WTC11 (cell line): ENCODE measurements around the gene ZSWIM6. TPM values are rescaled to one million over a fixed set of nuclear protein-coding genes. Genes with fewer than 3 reads are reported as not detected.

Experiments
- ATAC-seq: fragments of 200-7000 bp; cut with Tn5 transposase; 2 replicates; pipeline ENCODE4 v1.10.0; 2021; ENCODE audit warnings: mild to moderate bottlenecking, moderate library complexity
- CTCF ChIA-PET: fragments of 300-600 bp; sonication (Branson Sonifier 250); formaldehyde crosslinking; loops from one replicate; lab custom pipeline; 2021; ENCODE audit warnings: antibody characterized with exemption; lab: Charles Lee
- POLR2A ChIA-PET: fragments of 350-600 bp; sonication (Branson Sonifier 250); formaldehyde crosslinking; loops from one replicate; lab custom pipeline; 2021; ENCODE audit warnings: antibody characterized with exemption; lab: Charles Lee
- DNase-seq: peaks from one replicate; pipeline ENCODE4 v3.0.0; 2021; ENCODE audit warnings: low spot score
- H3K27ac Mint-ChIP-seq: 2 replicates; pipeline ENCODE4 v1.8.0; 2021; ENCODE audit warnings: mixed read lengths
- H3K27me3 Mint-ChIP-seq: 2 replicates; pipeline ENCODE4 v1.8.0; 2021; ENCODE audit warnings: low read depth, mild to moderate bottlenecking, moderate library complexity, mixed read lengths
- H3K36me3 Mint-ChIP-seq: 2 replicates; pipeline ENCODE4 v1.8.0; 2021; ENCODE audit warnings: mixed read lengths
- H3K4me1 Mint-ChIP-seq: 2 replicates; pipeline ENCODE4 v1.8.0; 2022; ENCODE audit warnings: mixed read lengths
- H3K4me3 Mint-ChIP-seq: 2 replicates; pipeline ENCODE4 v1.8.0; 2021; ENCODE audit warnings: mild to moderate bottlenecking, moderate library complexity, mixed read lengths
- H3K9me3 Mint-ChIP-seq: 2 replicates; pipeline ENCODE4 v1.8.0; 2021; ENCODE audit warnings: mixed read lengths
- AFF4 ChIP-seq: sonication (generic); formaldehyde crosslinking; IDR thresholded peaks from 2 replicates; pipeline ENCODE4 v1.8.1; 2023; ENCODE audit warnings: mild to moderate bottlenecking, missing genetic modification reagents, borderline replicate concordance
- CDX4 ChIP-seq: fragments of 250-450 bp; sonication (Bioruptor Pico); IDR thresholded peaks from 2 replicates; pipeline ENCODE4 v1.9.0; 2021; ENCODE audit warnings: moderate library complexity, mild to moderate bottlenecking, inconsistent platforms, borderline replicate concordance
- E2F1 ChIP-seq: sonication (generic); formaldehyde crosslinking; IDR thresholded peaks from 2 replicates; pipeline ENCODE4 v1.8.0; 2022; ENCODE audit warnings: mild to moderate bottlenecking, missing genetic modification reagents
- ESRRA ChIP-seq: sonication (generic); formaldehyde crosslinking; IDR thresholded peaks from 2 replicates; pipeline ENCODE4 v1.8.1; 2022; ENCODE audit warnings: mild to moderate bottlenecking, missing genetic modification reagents, borderline replicate concordance
- JUN ChIP-seq: sonication (generic); formaldehyde crosslinking; IDR thresholded peaks from 2 replicates; pipeline ENCODE4 v1.8.0; 2023; ENCODE audit warnings: mild to moderate bottlenecking, missing genetic modification reagents
- KAT7 ChIP-seq: sonication (generic); formaldehyde crosslinking; IDR thresholded peaks from 2 replicates; pipeline ENCODE4 v1.8.1; 2023; ENCODE audit warnings: missing genetic modification reagents, mild to moderate bottlenecking, borderline replicate concordance
- PRRX2 ChIP-seq: fragments of 250-450 bp; sonication (Bioruptor Pico); IDR thresholded peaks from 2 replicates; pipeline ENCODE4 v1.8.0; 2021; ENCODE audit warnings: mild to moderate bottlenecking
- RELA ChIP-seq: sonication (generic); formaldehyde crosslinking; IDR thresholded peaks from 2 replicates; pipeline ENCODE4 v1.8.1; 2022; ENCODE audit warnings: missing genetic modification reagents, mild to moderate bottlenecking, borderline replicate concordance
- ZNF138 ChIP-seq: sonication (generic); formaldehyde crosslinking; conservative IDR thresholded peaks from 2 replicates; pipeline ENCODE4 v1.8.1; 2022; ENCODE audit warnings: mild to moderate bottlenecking, moderate library complexity, missing genetic modification reagents
- ZNF219 ChIP-seq: sonication (generic); formaldehyde crosslinking; IDR thresholded peaks from 2 replicates; pipeline ENCODE4 v1.8.0; 2023; ENCODE audit warnings: missing genetic modification reagents, mild to moderate bottlenecking, borderline replicate concordance
- ZNF263 ChIP-seq: sonication (generic); formaldehyde crosslinking; IDR thresholded peaks from 2 replicates; pipeline ENCODE4 v1.8.1; 2022; ENCODE audit warnings: low read depth, mild to moderate bottlenecking, moderate library complexity, missing genetic modification reagents
- ZNF423 ChIP-seq: fragments of 250-450 bp; sonication (Bioruptor Pico); IDR thresholded peaks from 2 replicates; pipeline ENCODE4 v2.1.2; 2022; ENCODE audit warnings: mild to moderate bottlenecking, moderate library complexity
- ZNF532 ChIP-seq: fragments of 250-450 bp; sonication (Bioruptor Pico); IDR thresholded peaks from 2 replicates; pipeline ENCODE4 v1.9.0; 2021; ENCODE audit warnings: mild to moderate bottlenecking, borderline replicate concordance
- total RNA-seq: library from RNA; stranded (reverse); gene quantifications from 3 replicates; pipeline ENCODE4 v1.2.3, GENCODE V29; 2021
- TF ChIP-seq, protein P1 (sequence below): sonication (generic); formaldehyde crosslinking; IDR thresholded peaks from 2 replicates; pipeline ENCODE4 v1.8.0; 2023; ENCODE audit warnings: missing genetic modification reagents
- TF ChIP-seq, protein P2 (sequence below): sonication (generic); formaldehyde crosslinking; IDR thresholded peaks from 2 replicates; pipeline ENCODE4 v1.8.0; 2022; ENCODE audit warnings: missing genetic modification reagents

The ZSWIM6 gene
- total RNA-seq, 1 experiment from 2014 or later: 12.5 TPM

DNA sequence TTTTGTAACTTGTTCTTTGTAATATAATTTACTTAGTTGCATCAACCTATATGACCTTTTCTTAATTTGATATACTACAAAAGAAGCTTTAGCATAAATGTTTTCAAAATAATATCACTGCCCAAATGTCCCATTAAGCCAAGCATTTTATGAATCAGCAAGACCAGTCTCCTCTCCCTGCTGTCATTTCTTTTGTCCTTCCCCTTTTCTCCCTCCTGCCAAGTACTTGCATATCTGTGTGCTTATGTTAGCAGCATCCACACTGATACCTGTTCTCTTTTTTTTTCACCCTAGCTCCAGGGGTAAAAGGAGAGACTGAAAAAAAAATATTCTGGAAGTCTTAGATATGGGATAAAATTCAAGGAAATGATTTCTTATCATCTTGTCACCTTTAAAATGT, 69.7 kb downstream of the ZSWIM6 start (continued):
- TF ChIP-seq ZNF138 (CRISPR knock-in tag) (no peak), ZNF219 (CRISPR knock-in tag) (no peak), ZNF423 (CRISPR knock-in tag) (no peak), ESRRA (CRISPR knock-in tag) (no peak), JUN (CRISPR knock-in tag) (no peak), KAT7 (no peak), E2F1 (CRISPR knock-in tag) (no peak), PRRX2 (CRISPR knock-in tag) (no peak), RELA (CRISPR knock-in tag) (no peak), ZNF532 (no peak)
- TF ChIP-seq, protein P1, sequence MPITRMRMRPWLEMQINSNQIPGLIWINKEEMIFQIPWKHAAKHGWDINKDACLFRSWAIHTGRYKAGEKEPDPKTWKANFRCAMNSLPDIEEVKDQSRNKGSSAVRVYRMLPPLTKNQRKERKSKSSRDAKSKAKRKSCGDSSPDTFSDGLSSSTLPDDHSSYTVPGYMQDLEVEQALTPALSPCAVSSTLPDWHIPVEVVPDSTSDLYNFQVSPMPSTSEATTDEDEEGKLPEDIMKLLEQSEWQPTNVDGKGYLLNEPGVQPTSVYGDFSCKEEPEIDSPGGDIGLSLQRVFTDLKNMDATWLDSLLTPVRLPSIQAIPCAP (CRISPR knock-in tag): no peak

GRCh38 chr5:61402244-61402823, 70.3 kb downstream of the ZSWIM6 start:
- no peak for DNase-seq
- Mint-ChIP-seq H3K4me3 (no peak overlapping the region), H3K4me1 (peaks cover 40% of the 10 kb centered on the region), H3K27ac (no peak overlapping the region), H3K36me3 (peaks cover 10% of the 10 kb centered on the region)
- POLR2A ChIA-PET: no interaction called here
- no peak for ATAC-seq
- TF ChIP-seq, protein P1 (CRISPR knock-in tag): no peak
- TF ChIP-seq CDX4 (CRISPR knock-in tag) (no peak), AFF4 (CRISPR knock-in tag) (no peak), ZNF263 (CRISPR knock-in tag) (no peak)
- TF ChIP-seq, protein P2, sequence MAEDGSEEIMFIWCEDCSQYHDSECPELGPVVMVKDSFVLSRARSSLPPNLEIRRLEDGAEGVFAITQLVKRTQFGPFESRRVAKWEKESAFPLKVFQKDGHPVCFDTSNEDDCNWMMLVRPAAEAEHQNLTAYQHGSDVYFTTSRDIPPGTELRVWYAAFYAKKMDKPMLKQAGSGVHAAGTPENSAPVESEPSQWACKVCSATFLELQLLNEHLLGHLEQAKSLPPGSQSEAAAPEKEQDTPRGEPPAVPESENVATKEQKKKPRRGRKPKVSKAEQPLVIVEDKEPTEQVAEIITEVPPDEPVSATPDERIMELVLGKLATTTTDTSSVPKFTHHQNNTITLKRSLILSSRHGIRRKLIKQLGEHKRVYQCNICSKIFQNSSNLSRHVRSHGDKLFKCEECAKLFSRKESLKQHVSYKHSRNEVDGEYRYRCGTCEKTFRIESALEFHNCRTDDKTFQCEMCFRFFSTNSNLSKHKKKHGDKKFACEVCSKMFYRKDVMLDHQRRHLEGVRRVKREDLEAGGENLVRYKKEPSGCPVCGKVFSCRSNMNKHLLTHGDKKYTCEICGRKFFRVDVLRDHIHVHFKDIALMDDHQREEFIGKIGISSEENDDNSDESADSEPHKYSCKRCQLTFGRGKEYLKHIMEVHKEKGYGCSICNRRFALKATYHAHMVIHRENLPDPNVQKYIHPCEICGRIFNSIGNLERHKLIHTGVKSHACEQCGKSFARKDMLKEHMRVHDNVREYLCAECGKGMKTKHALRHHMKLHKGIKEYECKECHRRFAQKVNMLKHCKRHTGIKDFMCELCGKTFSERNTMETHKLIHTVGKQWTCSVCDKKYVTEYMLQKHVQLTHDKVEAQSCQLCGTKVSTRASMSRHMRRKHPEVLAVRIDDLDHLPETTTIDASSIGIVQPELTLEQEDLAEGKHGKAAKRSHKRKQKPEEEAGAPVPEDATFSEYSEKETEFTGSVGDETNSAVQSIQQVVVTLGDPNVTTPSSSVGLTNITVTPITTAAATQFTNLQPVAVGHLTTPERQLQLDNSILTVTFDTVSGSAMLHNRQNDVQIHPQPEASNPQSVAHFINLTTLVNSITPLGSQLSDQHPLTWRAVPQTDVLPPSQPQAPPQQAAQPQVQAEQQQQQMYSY (CRISPR knock-in tag): no peak
- TF ChIP-seq, all 79 proteins: peak for 0
- peaks cover 10% of the 10 kb centered on the region for H3K9me3 Mint-ChIP-seq
- no peaks in the 10 kb centered on the region for H3K27me3 Mint-ChIP-seq
- CTCF ChIA-PET: no interaction called here
